HepG2 (cell line): ENCODE results near the gene PRKCZ. TPM values are rescaled to one million over a fixed set of nuclear protein-coding genes. Genes with fewer than 3 reads are reported as not detected.

ENCODE experiments used
- ATAC-seq: fragments of 200-7000 bp; cut with Tn5 transposase; 3 replicates; pipeline ENCODE4 v1.9.1; 2020; ENCODE audit warnings: mild to moderate bottlenecking, moderate library complexity
- BruUV-seq: library from RNA; stranded (reverse); fragments of 400-500 nt; replicated peaks from 2 replicates; lab custom pipeline; 2021; lab: Mats Ljungman, UMichigan
- CTCF ChIA-PET: fragments of 300-600 bp; formaldehyde crosslinking; extraction: SDS; loops from one replicate; lab custom pipeline; 2021; ENCODE audit warnings: low total read pairs, inconsistent platforms, low intra/inter-chr PET ratio; lab: Yijun Ruan, JAX
- POLR2A ChIA-PET: fragments of 350-600 bp; sonication (Branson Sonifier 250); formaldehyde crosslinking; loops from one replicate; lab custom pipeline; 2020; ENCODE audit warnings: antibody characterized with exemption, inconsistent platforms; lab: Yijun Ruan, JAX
- DNase-seq: peaks from one replicate; pipeline ENCODE4 v3.0.0-alpha.2; 2015; ENCODE audit warnings: low spot score
- FAIRE-seq: peaks from 3 replicates; lab custom pipeline; 2011; peaks lifted over from hg19 to GRCh38; lab: Jason Lieb, UNC
- H2AFZ ChIP-seq: one replicate; pipeline ENCODE4 v1.6.1; 2011; ENCODE audit warnings: low read length, inconsistent platforms
- H3K27ac ChIP-seq: fragments of 300-600 bp; 3 replicates; pipeline ENCODE4 v1.8.0; 2011; ENCODE audit warnings: mixed run types, mild to moderate bottlenecking, mixed read lengths, low read length, inconsistent platforms; ENCODE audit not compliant: insufficient read depth; ENCODE audit errors: extremely low read length
- H3K27me3 ChIP-seq, 2 experiments: fragments of 200-600 bp in 1 of 2; 2 replicates in 1 of 2; 3 replicates in 1 of 2; pipeline versions ENCODE4 v1.6.0 to v1.8.0; 2011; ENCODE audit warnings: low read length in 2 of 2, mild to moderate bottlenecking in 2 of 2, moderate library complexity in 2 of 2, inconsistent platforms in 1 of 2; ENCODE audit not compliant: insufficient read depth in 2 of 2, control insufficient read depth in 1 of 2
- H3K36me3 ChIP-seq, 2 experiments: fragments of 200-600 bp in 1 of 2; replicated peaks in 1 of 2; 2 replicates in 1 of 2; 3 replicates in 1 of 2; pipeline versions ENCODE4 v1.5.1 to v1.8.0; 2011; ENCODE audit warnings: low read length in 2 of 2, inconsistent platforms in 1 of 2; ENCODE audit not compliant: insufficient read depth in 2 of 2, control insufficient read depth in 1 of 2
- H3K4me1 ChIP-seq: 2 replicates; pipeline ENCODE4 v1.5.1; 2012; ENCODE audit warnings: low read length, inconsistent platforms; ENCODE audit not compliant: insufficient read depth
- H3K4me2 ChIP-seq: 2 replicates; pipeline ENCODE4 v1.6.0; 2011; ENCODE audit warnings: low read depth, low read length, inconsistent platforms
- H3K4me3 ChIP-seq, 3 experiments: fragments of 200-600 bp in 1 of 3; sonication (generic), shearing (Covaris generic) in 1 of 3; replicated peaks in 1 of 3; 2 replicates each; pipeline ENCODE4 v1.5.1; 2011 to 2016; ENCODE audit warnings: low read length in 3 of 3, inconsistent platforms in 2 of 3, low read depth in 2 of 3, mild to moderate bottlenecking in 2 of 3, control low read depth in 1 of 3, mixed read lengths in 1 of 3; ENCODE audit not compliant: insufficient read depth in 1 of 3
- H3K79me2 ChIP-seq: one replicate; pipeline ENCODE4 v1.6.1; 2011; ENCODE audit warnings: low read length, inconsistent platforms; ENCODE audit not compliant: insufficient read depth
- H3K9ac ChIP-seq: 2 replicates; pipeline ENCODE4 v1.6.0; 2011; ENCODE audit warnings: mild to moderate bottlenecking, low read depth, low read length, inconsistent platforms; ENCODE audit not compliant: insufficient read depth
- H3K9me3 ChIP-seq: 2 replicates; pipeline ENCODE4 v1.5.1; 2012; ENCODE audit warnings: mild to moderate bottlenecking, low read length
- H4K20me1 ChIP-seq: 2 replicates; pipeline ENCODE4 v1.6.0; 2011; ENCODE audit warnings: inconsistent platforms, mild to moderate bottlenecking, low read length, moderate library complexity; ENCODE audit not compliant: insufficient read depth
- AGO2 ChIP-seq: fragments of 200-400 bp; formaldehyde crosslinking; optimal IDR thresholded peaks from 2 replicates; pipeline ENCODE3; 2017; ENCODE audit warnings: mild to moderate bottlenecking, low read depth, low read length, moderate library complexity
- DMAP1 ChIP-seq: IDR thresholded peaks from 2 replicates; pipeline ENCODE4 v1.6.1; 2016
- EED ChIP-seq: sonication (generic); formaldehyde crosslinking; IDR thresholded peaks from 2 replicates; pipeline ENCODE4 v1.5.0; 2020; ENCODE audit warnings: mild to moderate bottlenecking, missing genetic modification reagents
- FOXJ3 ChIP-seq: sonication (generic); formaldehyde crosslinking; IDR thresholded peaks from 2 replicates; pipeline ENCODE4 v1.4.0; 2020; ENCODE audit warnings: missing genetic modification reagents, mild to moderate bottlenecking, borderline replicate concordance
- HHEX ChIP-seq: IDR thresholded peaks from 2 replicates; pipeline ENCODE4 v1.6.1; 2016; ENCODE audit warnings: control low read depth
- MTA3 ChIP-seq: sonication (generic); formaldehyde crosslinking; IDR thresholded peaks from 2 replicates; pipeline ENCODE4 v1.4.0; 2020; ENCODE audit warnings: missing genetic modification reagents
- MYNN ChIP-seq: sonication (generic); formaldehyde crosslinking; IDR thresholded peaks from 2 replicates; pipeline ENCODE4 v1.4.0; 2020; ENCODE audit warnings: mild to moderate bottlenecking, low read depth, missing genetic modification reagents
- NRL ChIP-seq: sonication (generic); formaldehyde crosslinking; IDR thresholded peaks from 2 replicates; pipeline ENCODE4 v1.5.0; 2020; ENCODE audit warnings: missing genetic modification reagents, mild to moderate bottlenecking, moderate library complexity, borderline replicate concordance
- PAX8 ChIP-seq: sonication (generic); formaldehyde crosslinking; IDR thresholded peaks from 2 replicates; pipeline ENCODE4 v1.8.0; 2022; ENCODE audit warnings: mild to moderate bottlenecking, missing genetic modification reagents, borderline replicate concordance
- SIN3A ChIP-seq: IDR thresholded peaks from 2 replicates; pipeline ENCODE4 v1.6.1; 2011; ENCODE audit warnings: low read depth, mild to moderate bottlenecking, control low read depth, low read length, borderline replicate concordance
- SMAD3 ChIP-seq: sonication (generic); formaldehyde crosslinking; IDR thresholded peaks from 2 replicates; pipeline ENCODE4 v1.4.0; 2020; ENCODE audit warnings: missing genetic modification reagents
- TBX3 ChIP-seq: fragments of 450-650 bp; IDR thresholded peaks from 2 replicates; pipeline ENCODE4 v1.6.1; 2017; ENCODE audit warnings: antibody characterized with exemption, mild to moderate bottlenecking, inconsistent platforms, borderline replicate concordance
- U2AF2 ChIP-seq: fragments of 200-400 bp; formaldehyde crosslinking; IDR thresholded peaks from 2 replicates; pipeline ENCODE4 v1.6.1; 2017; ENCODE audit warnings: low read depth, mild to moderate bottlenecking, low read length
- ZMYM3 ChIP-seq: sonication (generic); formaldehyde crosslinking; IDR thresholded peaks from 2 replicates; pipeline ENCODE4 v1.5.1; 2020; ENCODE audit warnings: mild to moderate bottlenecking, missing genetic modification reagents
- ZNF3 ChIP-seq: IDR thresholded peaks from 2 replicates; pipeline ENCODE4 v1.7.0; 2017; ENCODE audit warnings: inconsistent platforms
- ZNF33A ChIP-seq: sonication (generic); formaldehyde crosslinking; IDR thresholded peaks from 2 replicates; pipeline ENCODE4 v1.5.1; 2020; ENCODE audit warnings: missing genetic modification reagents, mild to moderate bottlenecking, moderate library complexity, borderline replicate concordance
- ZNF549 ChIP-seq: sonication (generic); formaldehyde crosslinking; IDR thresholded peaks from 2 replicates; pipeline ENCODE4 v1.5.0; 2020; ENCODE audit warnings: missing genetic modification reagents
- ZNF629 ChIP-seq: sonication (generic); formaldehyde crosslinking; conservative IDR thresholded peaks from 2 replicates; pipeline ENCODE4 v1.5.0; 2020; ENCODE audit warnings: missing genetic modification reagents
- ZNF775 ChIP-seq: sonication (generic); formaldehyde crosslinking; IDR thresholded peaks from 2 replicates; pipeline ENCODE4 v1.4.0; 2020; ENCODE audit warnings: missing genetic modification reagents, mild to moderate bottlenecking, moderate library complexity, borderline replicate concordance
- ZNF782 ChIP-seq: sonication (generic); formaldehyde crosslinking; IDR thresholded peaks from 2 replicates; pipeline ENCODE4 v1.4.0; 2020; ENCODE audit warnings: missing genetic modification reagents, mild to moderate bottlenecking, borderline replicate concordance
- ZNF790 ChIP-seq: sonication (generic); formaldehyde crosslinking; IDR thresholded peaks from 2 replicates; pipeline ENCODE4 v1.8.0; 2022; ENCODE audit warnings: missing genetic modification reagents, mild to moderate bottlenecking, borderline replicate concordance
- ZNF839 ChIP-seq: sonication (generic); formaldehyde crosslinking; IDR thresholded peaks from 2 replicates; pipeline ENCODE4 v1.4.0; 2020; ENCODE audit warnings: missing genetic modification reagents, mild to moderate bottlenecking, borderline replicate concordance
- WGBS: methylation state at CpG from one replicate; pipeline ENCODE4 v1.1.6; 2017; ENCODE audit warnings: low lambda C conversion rate; 5-methylcytosine and 5-hydroxymethylcytosine counted together
- in situ Hi-C: cut with HindIII; loops from 2 replicates; pipeline ENCODE4 v1.10.0; 2017; ENCODE audit warnings: low pct_unique_long_range_greater_than_20kb; ENCODE audit not compliant: extremely low pct_ligation_motif_present
- intact Hi-C: fragments of 100-400 bp; cut with micrococcal nuclease; formaldehyde crosslinking; loops from one replicate; pipeline ENCODE4 v1.10.0; 2022; ENCODE audit not compliant: unreplicated experiment
- polyA plus RNA-seq, 8 experiments: library from polyadenylated mRNA; depleted of rRNA in 3 of 8; stranded (reverse) in 7 of 8; unstranded in 1 of 8; fragments of >200 nt; fragmentation: Illumina TruSeq in 4 of 8; extraction: Trizol in 4 of 8; gene quantifications; 2 replicates each; pipeline versions ENCODE4 v1.2.1 to v1.2.3, GENCODE V29; 2011 to 2016; ENCODE audit warnings: low read depth in 4 of 8, missing spikeins in 1 of 8, mixed read lengths in 1 of 8; ENCODE audit not compliant: insufficient read depth in 1 of 8
- total RNA-seq, 5 experiments: library from RNA; depleted of rRNA; stranded (reverse); fragments of >200 nt; fragmentation: Illumina TruSeq; extraction: Trizol; gene quantifications; 2 replicates each; pipeline ENCODE4 v1.2.3, GENCODE V29; 2016; ENCODE audit warnings: low read depth in 1 of 5
- TF ChIP-seq, protein P1 (sequence below): sonication (generic); formaldehyde crosslinking; conservative IDR thresholded peaks from 2 replicates; pipeline ENCODE4 v1.4.0; 2020; ENCODE audit warnings: missing genetic modification reagents

The PRKCZ gene
- total and polyA plus RNA-seq, 2 of the 13 experiments (the other 11 are each of a cell fraction or from before 2014, with no cell fraction given): 34.7 to 85.2 TPM

- no peak for ATAC-seq
Measured at GRCh38 chr1:2108877-2109580, 58.8 kb downstream of the PRKCZ start.

GRCh38 chr1:2109581-2110021, 59.4 kb downstream of the PRKCZ start:
- H3K9ac ChIP-seq: no peak overlapping the region
- FAIRE-seq: no peak
- DNase-seq: no peak
- no peak for TF ChIP-seq PAX8 (CRISPR knock-in tag)
- TF ChIP-seq AGO2: no peak
- TF ChIP-seq SMAD3 (CRISPR knock-in tag): no peak
- TF ChIP-seq ZNF549 (CRISPR knock-in tag): no peak
- no peak for TF ChIP-seq ZNF790 (CRISPR knock-in tag)
- TF ChIP-seq, protein P1, sequence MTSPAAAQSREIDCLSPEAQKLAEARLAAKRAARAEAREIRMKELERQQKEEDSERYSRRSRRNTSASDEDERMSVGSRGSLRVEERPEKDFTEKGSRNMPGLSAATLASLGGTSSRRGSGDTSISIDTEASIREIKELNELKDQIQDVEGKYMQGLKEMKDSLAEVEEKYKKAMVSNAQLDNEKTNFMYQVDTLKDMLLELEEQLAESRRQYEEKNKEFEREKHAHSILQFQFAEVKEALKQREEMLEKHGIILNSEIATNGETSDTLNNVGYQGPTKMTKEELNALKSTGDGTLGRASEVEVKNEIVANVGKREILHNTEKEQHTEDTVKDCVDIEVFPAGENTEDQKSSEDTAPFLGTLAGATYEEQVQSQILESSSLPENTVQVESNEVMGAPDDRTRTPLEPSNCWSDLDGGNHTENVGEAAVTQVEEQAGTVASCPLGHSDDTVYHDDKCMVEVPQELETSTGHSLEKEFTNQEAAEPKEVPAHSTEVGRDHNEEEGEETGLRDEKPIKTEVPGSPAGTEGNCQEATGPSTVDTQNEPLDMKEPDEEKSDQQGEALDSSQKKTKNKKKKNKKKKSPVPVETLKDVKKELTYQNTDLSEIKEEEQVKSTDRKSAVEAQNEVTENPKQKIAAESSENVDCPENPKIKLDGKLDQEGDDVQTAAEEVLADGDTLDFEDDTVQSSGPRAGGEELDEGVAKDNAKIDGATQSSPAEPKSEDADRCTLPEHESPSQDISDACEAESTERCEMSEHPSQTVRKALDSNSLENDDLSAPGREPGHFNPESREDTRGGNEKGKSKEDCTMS (CRISPR knock-in tag): no peak
- no peak for TF ChIP-seq MTA3 (CRISPR knock-in tag)
- no peak for TF ChIP-seq ZNF3 (CRISPR knock-in tag)
- TF ChIP-seq ZNF33A (CRISPR knock-in tag): no peak
- TF ChIP-seq HHEX: no peak
- TF ChIP-seq, all 625 proteins: peak for 0
- Histone ChIP-seq H3K27me3 (no peaks in the 10 kb centered on the region), H3K4me1 (peaks cover 14% of the 10 kb centered on the region), H4K20me1 (no peaks in the 10 kb centered on the region), H3K4me2 (no peak overlapping the region), H3K36me3 (peaks cover 8 to 14% of the 10 kb centered on the region in 2 experiments; a peak in 4 of 5 replicates), H3K9me3 (no peaks in the 10 kb centered on the region), H2AFZ (no peak overlapping the region), H3K27ac (no peak overlapping the region), H3K79me2 (no peaks in the 10 kb centered on the region), H3K4me3 (no peak overlapping the region)
- intact Hi-C loops: no loop called here
- in situ Hi-C loops: no loop called here
- POLR2A ChIA-PET: no interaction called here
- ATAC-seq: no peak
- CTCF ChIA-PET: interaction anchor here (1.5 kb wide), 1 partner anchor 30 kb away, joined by 8 read pairs; no protein-coding TSS in a partner anchor
- BruUV-seq: no TSS peak
- 96% methylated on average over 11 of the region's 24 CpGs for WGBS

More at GRCh38 chr1:2108877-2109580, 58.8 kb downstream of the PRKCZ start:
- Histone ChIP-seq H3K9me3 (no peaks in the 10 kb centered on the region), H3K27me3 (no peaks in the 10 kb centered on the region), H2AFZ (no peak overlapping the region), H3K9ac (no peak overlapping the region), H3K27ac (no peak overlapping the region), H3K36me3 (peaks cover 8 to 14% of the 10 kb centered on the region in 2 experiments; a peak in 4 of 5 replicates), H3K4me1 (peaks cover 20% of the 10 kb centered on the region), H3K4me2 (no peak overlapping the region), H3K79me2 (no peaks in the 10 kb centered on the region), H4K20me1 (no peaks in the 10 kb centered on the region), H3K4me3 (no peak overlapping the region)
- TF ChIP-seq ZNF629 (CRISPR knock-in tag): peak; percentile 69
- 0 out of 2 replicates have a peak, but pooled peaks have one; percentile 41 for TF ChIP-seq NRL (CRISPR knock-in tag)
- TF ChIP-seq DMAP1 (CRISPR knock-in tag): no peak
- peak; percentile 50; the same call in 1 of the 2 replicates for TF ChIP-seq ZMYM3 (CRISPR knock-in tag)
- TF ChIP-seq MYNN: no peak
- TF ChIP-seq EED (CRISPR knock-in tag): no peak
- no peak for TF ChIP-seq U2AF2
- no peak for TF ChIP-seq ZNF839 (CRISPR knock-in tag)
- TF ChIP-seq FOXJ3 (CRISPR knock-in tag): no peak
- TF ChIP-seq ZNF782: no peak
- no peak for TF ChIP-seq SIN3A
- no peak for TF ChIP-seq TBX3
- no peak for TF ChIP-seq ZNF775 (CRISPR knock-in tag)
- POLR2A ChIA-PET: no interaction called here
- BruUV-seq: no TSS peak
- in situ Hi-C loops: no loop called here
- DNase-seq: no peak
- CTCF ChIA-PET: interaction anchor here (1.5 kb wide), 1 partner anchor 31 kb away, joined by 8 read pairs; no protein-coding TSS in a partner anchor
- WGBS: 84% methylated on average over 28 of the region's 28 CpGs
- intact Hi-C loops: loop anchor here (1.0 kb wide), 1 partner anchor 29 kb away; no protein-coding TSS in a partner anchor
- FAIRE-seq: no peak
